Effector CD4-positive, alpha-beta T cell (primary cell): ENCODE measurements around the gene CCDC192. TPM values are rescaled to one million over a fixed set of nuclear protein-coding genes. Genes with fewer than 3 reads are reported as not detected.
"Not testable (repeated sequence)": the region's sequence is repeated elsewhere in the genome, so short reads cannot be mapped to it uniquely, and the experiment has no call there.

Experiments used
- DNase-seq: peaks from one replicate; pipeline ENCODE4 v3.0.0-alpha.2; 2020
- total RNA-seq: gene quantifications from one replicate; lab custom pipeline; 2026; lab: John Stamatoyannopoulos, UW

CCDC192 gene, protein sequence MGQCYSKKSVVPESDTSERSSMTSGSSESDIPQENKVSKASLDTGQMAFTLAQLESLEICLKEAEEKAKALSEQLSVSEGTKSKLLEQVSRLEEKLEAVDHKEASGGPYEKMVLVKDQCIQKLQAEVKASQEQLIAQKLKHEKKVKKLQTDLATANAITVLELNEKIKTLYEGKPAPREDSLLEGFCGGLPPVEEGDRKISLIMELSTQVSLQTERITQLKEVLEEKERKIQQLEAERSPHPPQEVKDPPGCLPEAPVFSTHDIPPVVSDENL
- total RNA-seq: not detected

DNA sequence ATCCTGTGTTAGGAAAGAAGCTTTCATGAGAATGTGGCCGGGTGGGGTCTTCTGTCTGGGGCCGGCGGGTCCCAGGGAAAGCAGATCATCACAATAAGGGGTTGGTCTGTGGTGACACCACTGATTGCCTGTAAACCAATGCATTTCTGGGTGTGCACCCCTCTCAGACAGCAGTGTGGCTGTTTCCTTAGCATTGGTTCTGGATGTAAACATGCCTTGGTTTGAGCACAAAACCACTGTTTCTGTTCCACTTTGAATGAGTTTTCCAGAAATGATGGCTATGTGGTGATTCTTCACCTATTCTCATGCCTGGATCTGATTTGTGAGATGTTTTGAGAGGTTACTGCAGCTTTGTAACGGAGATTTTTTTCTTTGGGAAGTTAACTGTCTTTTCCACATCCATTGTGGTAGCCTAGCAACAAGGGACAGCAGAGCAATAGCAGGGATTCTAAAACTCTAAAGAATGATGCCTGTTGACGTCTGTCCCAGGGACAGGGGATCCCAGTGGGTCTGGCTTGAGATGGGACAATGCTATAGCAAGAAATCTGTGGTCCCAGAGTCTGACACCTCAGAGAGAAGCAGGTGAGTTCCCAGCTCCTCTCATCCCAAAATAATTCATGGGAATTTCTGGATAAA lies at the start of gene CCDC192:
Gene CCDC192 (plus strand): TSS at position 466 of the 636 bp plus-strand sequence. CDS start 55 bp downstream, at position 521.
- no peak for DNase-seq

DNA sequence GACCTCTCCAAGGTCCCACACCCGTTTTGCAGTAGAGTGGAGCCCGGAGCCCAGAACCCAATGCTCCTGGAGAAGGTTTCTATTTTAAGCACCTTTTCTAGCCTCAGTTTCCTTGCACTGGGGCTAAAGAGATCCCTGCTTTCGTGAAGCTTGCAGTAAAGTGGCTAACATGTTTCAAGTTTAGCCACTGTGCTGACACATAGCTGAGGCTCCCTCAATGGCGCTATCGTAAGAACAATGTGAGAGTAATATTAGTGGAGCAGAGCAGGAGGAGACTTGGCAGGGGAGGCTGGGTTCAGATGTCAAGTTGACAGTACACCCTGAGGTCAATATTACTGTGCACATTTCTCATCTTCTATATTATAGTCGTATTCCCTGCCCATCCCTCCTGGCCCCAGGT lies 46.4 kb upstream of the CCDC192 start:
- DNase-seq: no peak

DNA sequence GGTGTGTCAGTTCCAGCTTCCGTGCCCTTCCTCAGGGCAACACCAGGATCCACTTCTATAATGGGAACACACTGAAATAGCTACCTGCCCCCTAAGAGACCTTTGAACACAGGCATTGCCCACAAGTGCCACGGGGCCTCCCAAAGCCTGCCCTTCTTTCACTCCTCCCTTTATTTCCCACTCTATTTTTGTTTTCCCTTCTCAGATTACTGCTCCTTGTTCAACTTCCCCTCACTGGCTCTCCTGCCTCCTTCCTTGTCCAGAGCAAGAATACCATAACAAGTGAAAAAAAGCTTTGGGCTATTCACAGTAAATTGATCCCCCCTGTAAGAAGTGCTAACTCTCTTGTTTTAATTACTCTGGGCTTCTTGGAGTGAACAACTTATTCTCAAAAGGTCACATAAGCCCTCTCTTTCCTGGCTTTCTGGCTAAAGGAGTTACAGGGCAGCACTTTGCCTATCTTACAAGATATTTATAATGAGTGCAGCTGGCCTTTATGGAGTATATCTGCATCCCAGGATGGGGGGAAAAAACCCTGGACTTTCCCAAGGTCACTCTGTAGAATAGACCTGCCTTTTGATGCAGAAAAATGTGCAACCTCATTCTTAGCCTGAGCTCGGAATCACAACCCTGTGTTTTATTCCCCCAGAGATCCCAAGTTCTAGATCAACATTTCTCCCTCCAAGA lies 43.0 kb upstream of the CCDC192 start:
- no peak for DNase-seq

DNA sequence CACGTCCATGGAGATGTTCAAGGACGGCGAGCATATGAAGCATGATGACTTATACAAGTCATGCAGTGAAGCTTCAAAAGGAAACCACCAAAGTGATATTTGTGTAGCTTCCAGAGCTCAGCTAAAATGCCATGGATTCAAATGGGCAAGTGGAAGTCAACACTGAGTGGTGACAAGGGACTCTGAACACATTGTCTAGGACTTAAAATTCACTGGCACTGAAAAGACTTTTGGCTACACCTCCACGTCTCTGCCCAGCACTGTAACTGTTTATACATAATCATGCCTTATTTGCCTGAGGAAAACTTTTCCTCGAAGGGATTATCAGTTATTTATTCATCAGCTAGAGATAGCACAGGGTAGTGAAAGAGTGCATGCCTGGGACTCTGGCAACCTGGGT lies 39.1 kb upstream of the CCDC192 start:
- no peak for DNase-seq

DNA sequence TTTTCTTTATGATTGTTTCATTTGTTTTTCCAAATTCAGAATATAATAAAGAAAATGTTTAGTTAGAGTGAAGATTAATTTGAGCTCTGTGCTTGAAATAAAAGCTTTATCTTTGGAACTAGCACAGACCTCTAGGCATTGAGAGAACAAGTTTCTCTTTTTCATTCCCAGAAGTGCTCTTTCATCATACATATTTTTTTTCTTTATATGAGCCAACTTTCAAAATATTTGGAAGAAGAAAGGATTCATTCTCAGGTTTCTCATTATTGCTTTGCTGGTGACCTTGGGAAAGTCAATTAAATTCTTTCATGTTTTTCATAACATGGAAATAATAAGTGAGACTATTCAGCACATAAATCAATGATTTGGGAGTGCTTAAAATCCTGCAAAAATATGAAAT lies 37.5 kb upstream of the CCDC192 start:
- no peak for DNase-seq

DNA sequence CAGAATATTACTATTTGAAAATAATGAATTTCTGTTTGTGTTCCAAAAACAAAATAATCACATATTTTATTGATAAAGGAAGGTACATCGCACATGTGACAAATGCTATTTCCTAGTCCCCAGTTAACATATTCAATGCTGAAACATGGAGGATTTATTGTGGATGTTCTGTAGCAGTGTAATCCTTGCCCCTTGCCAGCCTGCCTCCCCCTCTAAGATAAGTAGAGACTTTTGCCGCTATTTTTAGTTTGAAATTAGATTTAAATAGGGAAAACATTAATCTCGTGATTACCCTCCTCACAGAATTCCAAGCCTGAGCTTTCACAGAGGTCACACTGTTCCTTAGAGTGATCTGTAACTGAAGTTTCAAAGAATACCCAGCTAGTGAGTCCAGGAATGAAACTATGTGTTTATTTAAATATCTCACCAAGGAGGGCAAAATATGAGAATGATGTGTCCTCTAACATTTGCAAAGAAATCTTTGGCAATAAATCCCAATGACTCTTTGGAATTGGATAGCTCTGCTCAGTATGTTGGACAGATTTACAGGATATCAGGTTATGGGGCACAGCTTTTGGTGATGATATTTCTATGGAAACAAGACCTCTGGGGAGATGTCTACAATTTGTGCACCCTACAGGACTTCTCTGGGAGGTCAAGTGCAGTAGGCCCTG lies 37.0 kb upstream of the CCDC192 start:
- no peak for DNase-seq

DNA sequence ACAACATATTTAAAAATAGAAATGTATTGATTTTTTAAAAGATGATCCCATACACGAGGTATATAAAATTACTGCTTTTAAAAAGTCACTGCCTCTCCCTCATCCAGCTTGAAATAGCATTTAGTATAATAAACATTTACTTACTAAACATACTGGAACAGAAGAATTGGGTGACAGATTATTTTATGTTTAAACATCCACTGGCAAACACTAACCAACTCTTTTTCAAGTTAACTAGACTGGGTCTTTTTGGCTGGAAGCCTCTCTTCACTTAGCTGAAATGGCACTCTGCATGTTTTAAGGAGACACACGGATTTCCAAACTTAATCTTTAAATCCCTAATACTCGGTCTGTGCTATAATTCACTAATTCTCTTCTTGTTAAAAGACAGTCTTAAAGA lies 35.3 kb upstream of the CCDC192 start:
- no peak for DNase-seq

DNA sequence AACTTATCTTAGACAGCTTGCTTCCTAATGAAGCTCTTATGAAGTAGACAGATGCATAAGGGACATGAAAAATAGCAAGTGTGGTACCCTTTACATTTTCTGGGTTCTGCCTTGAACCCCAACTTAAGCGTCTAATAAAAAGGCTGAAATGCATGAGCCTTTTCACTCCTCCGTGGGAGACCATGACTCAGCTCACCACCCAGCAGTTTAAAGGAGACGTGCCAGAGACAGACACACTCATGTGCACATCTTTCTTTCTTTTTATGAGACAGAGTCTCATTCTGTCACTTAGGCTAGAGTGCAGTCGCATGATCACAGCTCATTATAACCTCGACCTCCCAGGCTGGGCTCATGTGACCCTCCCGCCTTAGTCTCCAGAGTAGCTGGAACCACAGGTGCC lies 32.0 kb upstream of the CCDC192 start:
- DNase-seq: no peak

DNA sequence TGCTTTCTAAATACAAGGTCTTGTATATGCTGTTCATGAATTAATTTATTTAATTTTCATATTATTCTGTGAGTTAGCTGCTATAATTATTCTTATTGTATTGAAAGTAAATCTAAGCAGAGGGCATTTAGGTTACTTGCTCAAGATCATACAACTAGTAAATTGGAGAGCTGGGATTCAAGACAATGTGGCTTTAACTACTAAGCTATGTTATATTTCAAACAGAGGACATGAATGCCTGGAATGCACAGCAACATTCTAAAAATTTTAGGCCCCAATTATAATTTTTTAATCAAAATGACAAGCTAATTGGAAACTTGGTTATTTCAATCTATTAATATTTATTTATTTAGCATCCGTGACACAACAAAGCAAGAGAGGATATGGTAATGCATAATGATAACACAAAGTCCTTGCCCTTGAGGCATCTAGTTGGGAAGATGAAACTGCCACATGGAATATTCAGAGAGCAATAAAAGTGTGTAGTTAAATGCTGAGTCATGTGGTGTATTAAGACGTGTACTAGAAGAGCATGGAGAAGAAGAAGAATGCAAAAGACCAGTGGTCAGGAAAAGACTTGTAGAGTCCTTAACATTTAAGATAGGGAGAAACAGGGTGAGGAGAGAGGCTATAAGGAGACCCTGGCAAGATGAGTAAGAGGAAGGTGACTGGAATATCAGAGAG lies 29.9 kb upstream of the CCDC192 start:
- no peak for DNase-seq

DNA sequence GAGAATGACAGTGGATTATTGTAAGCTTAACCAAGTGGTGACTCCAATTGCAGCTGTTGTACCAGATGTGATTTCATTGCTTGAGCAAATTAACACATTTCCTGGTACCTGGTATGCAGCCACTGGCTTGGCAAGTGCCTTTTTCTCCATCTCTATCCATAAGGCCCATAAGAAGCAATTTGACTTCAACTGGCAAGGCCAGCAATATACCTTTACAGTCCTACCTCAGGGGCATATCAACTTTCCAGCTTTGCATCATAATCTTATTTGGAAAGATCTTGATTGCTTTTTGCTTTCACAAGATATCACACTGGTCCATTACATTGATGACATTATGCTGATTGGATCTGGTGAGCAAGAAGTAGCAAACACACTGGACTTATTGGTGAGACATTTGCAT lies 26.2 kb upstream of the CCDC192 start:
- DNase-seq: not testable (repeated sequence)

DNA sequence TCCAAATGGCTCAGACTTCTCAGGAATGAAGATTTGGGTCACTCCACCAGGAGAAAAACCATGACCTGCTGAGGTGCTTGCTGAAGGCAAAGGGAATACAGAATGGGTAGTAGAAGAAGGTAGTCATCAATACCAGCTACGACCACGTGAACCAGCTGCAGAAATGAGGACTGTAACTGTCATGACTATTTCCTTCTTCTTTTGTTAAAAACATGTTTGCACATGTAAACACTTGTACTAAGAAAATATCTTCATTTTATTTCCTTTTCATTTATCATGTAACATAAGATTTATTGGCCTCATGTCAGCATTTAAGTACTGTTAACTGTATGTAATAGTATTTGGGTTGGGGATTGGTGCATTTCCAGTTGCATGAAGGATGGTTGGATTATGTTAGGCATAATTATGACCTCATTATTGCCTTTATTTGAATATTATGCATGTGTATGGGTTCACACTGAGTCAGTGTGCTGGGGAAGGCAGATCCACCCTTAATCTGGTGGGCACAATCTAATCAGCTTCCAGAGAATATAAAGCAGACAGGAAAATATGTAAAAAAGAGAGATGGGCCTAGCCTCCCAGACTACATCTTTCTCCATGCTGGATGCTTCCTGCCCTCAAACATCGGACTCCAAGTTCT lies 23.4 kb upstream of the CCDC192 start:
- not testable (repeated sequence) for DNase-seq

DNA sequence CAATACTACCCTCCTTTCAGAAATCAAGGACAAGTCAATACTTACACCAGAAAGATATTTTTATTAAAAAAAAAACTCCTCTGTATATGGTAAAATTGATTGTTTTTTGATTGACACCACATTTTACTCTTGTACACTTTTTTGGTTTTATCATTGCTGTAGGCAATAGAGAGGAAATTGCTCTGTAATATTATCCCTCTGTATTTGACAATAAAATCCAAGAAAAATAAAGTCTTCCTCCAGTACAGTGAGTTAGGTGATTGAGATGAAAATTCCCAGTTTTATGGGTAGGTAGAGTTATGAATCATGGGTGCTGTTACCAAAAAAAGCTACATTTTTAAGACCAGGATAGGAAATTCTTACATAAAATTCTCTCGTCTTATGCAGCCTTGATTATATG lies 22.6 kb upstream of the CCDC192 start:
- no peak for DNase-seq

DNA sequence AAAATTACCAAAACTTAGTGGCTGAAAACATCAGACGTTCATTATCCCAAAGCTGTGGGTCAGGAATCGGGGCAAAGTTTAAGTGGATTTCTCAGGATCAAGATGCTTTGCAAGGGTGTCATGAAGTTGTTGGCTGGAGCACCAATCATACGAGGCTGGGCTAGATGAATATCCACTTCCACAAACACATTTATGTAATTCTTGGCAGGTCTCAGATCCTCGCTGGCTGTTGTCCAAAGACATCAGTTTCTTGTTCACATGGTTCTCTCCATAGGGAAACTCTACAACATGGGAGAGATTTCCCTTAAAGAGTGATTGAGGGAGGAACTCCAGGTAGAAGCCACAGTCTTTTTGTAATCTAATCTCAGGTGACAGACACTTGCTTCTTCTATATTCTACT lies 20.2 kb upstream of the CCDC192 start:
- DNase-seq: no peak

DNA sequence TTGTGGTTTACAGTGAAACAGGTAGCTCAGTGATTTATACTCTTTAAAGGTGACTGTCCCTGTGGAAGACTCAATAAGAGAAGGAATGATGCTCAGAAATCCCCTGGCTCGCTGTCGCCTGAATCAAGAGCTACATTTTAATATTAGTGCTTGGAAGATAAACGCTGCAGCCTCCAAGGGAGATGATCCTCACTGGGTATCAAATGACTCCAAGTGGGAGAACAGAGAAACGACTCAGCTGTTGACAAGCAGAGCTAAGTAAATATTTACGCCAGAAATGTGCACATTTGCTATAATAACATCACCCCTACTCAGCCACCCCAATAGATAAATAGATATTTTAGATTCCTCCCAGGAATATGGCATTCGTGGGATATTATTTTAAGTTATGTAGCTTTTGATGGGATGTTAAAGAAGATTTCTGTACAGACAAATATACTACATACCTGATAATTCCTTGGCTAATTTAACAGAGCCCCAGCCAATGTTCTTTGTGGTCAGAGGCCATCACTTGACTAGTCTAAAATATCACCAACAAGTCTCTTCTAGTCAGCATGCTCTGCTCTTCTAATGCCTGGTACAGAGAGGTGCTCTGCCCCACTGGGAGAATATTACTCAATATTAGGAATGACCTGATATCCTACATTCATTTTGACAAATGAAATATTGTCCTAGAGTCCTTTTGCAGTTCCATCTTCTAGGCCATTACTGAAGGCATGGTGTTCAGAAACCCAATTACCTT lies 18.3 kb upstream of the CCDC192 start:
- DNase-seq: no peak

DNA sequence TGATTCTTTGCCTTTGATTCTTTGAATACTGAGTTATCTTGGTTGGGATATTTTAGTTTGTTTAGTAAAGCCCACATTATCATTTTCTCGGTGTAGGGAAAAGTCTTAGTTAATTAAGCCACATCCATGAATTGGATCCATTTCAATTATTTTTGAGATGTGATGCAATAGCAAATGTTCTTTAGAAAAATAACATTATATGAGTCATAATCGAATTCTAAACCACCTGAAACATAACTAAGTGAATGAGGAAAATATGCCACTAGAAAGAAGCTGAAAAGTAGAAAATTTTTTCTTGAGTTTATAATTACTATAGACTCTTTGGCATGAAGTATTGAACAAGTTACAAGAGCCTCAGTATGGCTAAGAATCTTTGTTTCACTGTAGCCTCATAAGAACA lies 17.5 kb upstream of the CCDC192 start:
- no peak for DNase-seq

DNA sequence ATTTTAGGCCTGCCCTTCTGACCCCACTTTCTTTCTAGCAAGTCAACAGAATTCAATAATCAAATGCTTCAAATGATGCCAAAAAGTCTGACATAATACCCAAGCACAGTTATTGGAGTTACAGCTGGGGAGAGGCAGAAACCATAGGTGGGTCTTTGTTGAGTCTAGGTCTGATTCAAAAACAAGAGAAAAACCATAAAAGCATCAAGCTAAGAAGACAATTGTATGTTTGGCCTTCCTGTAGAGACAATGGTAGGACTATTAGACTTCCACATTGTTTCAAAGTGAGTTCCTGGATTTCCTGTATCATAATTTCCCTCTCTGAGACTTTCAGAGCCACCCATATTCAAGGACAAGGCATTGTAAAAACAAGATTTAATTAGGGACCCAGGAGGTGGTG lies 16.8 kb upstream of the CCDC192 start:
- no peak for DNase-seq

DNA sequence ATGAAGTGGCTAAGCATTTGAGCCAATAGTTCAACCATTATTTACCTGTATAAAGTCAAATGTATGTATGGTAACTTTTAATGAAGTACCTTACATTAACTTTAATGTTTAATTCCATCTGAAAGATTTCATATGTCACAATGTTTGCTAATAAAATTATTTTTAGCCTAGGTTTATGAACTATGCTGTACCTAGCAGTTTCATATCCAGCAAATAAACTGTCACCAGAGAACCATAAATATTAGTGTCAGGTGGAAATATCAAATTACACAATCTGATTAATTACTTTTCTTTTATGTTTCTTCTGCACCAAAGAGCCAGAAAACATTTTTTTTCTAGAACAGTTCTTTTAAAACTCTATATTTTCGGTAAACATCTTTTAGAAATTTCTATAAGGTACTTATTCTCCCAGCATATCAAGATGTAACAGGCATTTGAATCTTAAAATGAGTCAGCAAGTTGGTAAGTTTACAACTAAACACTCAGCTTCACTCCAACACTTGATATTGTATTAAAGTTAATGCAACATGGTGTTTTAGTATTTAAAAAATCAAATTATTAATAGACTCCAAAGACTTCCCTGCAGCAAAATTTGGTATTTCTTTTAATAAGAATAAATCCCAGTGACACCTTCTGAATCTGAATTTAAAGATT lies 8.5 kb upstream of the CCDC192 start:
- no peak for DNase-seq

DNA sequence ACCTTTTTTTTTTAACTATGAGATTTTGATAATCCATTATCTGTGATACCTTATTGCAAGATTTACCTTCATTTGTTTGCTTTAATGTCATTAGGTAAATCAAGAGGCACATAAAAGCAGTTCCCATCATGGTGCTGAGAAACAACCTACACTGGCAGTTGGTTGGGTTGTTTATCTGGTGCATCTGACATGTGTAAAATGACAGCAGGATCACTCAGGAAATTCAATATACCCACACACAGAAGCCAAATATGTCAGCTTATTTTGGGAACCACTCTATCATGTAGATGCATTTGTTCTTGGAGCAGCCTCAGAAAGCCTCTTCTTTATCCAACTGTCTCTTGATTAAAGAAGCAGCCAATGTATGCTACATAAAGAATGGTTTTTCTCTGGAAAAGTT lies 7.8 kb upstream of the CCDC192 start:
- no peak for DNase-seq

DNA sequence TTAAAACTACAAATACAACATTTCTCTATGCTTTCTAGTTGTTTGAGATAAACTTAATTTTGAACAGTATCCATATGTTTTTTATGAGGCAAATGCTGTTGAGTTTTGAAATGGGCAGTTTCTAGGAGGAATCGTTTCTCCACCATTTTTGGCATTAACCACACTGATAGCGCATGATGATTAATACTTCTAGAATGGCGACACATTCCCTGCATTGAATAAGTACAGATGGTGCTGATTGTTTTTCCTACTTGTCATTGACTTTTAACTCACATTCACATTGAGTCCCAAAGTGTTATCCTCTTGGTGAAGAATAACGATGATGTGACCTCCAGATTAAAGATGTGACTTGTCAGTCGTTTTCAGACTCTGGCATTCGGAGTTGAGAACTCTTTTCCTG lies 6.5 kb upstream of the CCDC192 start:
- DNase-seq: no peak

DNA sequence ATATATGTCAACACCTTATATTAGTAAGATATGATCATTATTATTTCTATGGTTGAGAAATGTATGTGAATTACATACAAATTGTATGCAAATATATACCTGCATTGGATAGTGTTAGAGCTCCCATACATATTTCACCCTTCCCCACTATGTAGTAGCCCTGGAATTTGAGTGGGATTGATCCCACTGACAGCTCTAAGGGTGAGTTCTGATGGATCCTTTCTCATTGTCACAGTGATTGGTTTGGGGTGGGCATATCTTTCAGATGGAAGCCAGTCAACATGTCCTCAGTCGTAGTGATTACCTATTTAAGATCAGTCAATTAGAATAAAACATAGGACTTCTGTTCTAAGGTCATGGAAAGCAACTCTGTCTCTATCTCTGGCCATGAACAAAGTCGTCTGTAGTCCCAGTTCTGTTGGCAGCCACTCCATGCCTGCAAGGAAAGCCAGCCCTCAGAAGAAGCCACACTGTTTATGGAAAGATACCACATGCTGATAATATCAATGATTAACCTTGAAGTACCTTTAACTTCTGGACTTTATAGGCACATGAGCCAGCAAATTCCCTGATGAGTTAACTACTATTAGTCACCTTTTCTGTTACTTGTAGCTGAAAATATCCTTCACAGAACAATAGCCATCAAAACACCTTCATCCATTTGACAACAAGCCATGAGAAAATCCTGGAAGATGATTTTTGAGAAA lies 5.1 kb upstream of the CCDC192 start:
- DNase-seq: no peak

DNA sequence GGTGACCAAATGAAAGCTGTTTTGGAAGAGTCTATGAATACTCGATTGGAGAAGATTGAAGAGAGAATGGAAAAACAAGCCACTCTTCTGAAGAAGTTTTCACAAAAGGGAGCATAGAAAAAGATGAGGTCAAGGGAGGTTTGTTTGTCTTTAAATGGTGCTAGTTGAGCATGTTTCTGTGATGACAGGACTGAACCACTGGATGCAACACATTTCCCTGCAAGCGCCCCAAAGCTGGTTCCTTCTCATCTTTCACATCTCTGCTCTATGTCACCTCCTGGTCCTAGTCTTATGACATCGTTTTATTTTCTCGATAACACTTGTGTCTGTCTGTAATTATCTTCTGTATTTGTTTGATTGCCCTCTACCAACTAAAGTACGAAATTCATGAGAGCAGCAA lies 3.8 kb upstream of the CCDC192 start:
- DNase-seq: no peak
